AG04450 (cell line): Measurements from ENCODE around the gene ANKRD18B. TPM values are rescaled to one million over a fixed set of nuclear protein-coding genes. Genes with fewer than 3 reads are reported as not detected.
"Not testable (repeated sequence)": the region's sequence is repeated elsewhere in the genome, so short reads cannot be mapped to it uniquely, and the experiment has no call there.

ENCODE experiments used
- CTCF ChIA-PET: fragments of 300-600, 350-600 bp; formaldehyde crosslinking; extraction: SDS; loops from one replicate; lab custom pipeline; 2022; ENCODE audit warnings: antibody characterized with exemption, inconsistent platforms; lab: Charles Lee
- POLR2A ChIA-PET: fragments of 350-600 bp; formaldehyde crosslinking; extraction: SDS; loops from one replicate; lab custom pipeline; 2021; ENCODE audit warnings: antibody characterized with exemption, inconsistent platforms; lab: Yijun Ruan, JAX
- DNase-seq: peaks from one replicate; pipeline ENCODE4 v3.0.0-alpha.2; 2011; ENCODE audit warnings: low read depth, low spot score
- H3K27ac ChIP-seq: one replicate; pipeline ENCODE4 v1.5.1; 2012; ENCODE audit warnings: low read depth, low read length, control low read depth
- H3K27me3 ChIP-seq: one replicate; pipeline ENCODE4 v1.6.0; 2012; ENCODE audit warnings: low read length; ENCODE audit not compliant: control insufficient read depth, insufficient read depth
- H3K4me3 ChIP-seq: 2 replicates; pipeline ENCODE4 v1.5.1; 2011; ENCODE audit warnings: mild to moderate bottlenecking, low read depth, low read length, control low read depth
- H3K9me3 ChIP-seq: 2 replicates; pipeline ENCODE4 v1.5.1; 2012; ENCODE audit warnings: low read length; ENCODE audit not compliant: control insufficient read depth, insufficient read depth
- CTCF ChIP-seq: IDR thresholded peaks from 2 replicates; pipeline ENCODE4 v1.5.1; 2011; ENCODE audit warnings: low read depth, low read length, control low read depth, inconsistent platforms
- polyA minus RNA-seq: library from RNA; depleted of rRNA, polyadenylated mRNA; stranded (reverse); fragments of >200 nt; gene quantifications from 2 replicates; pipeline ENCODE4 v1.2.3, GENCODE V29; 2011; rRNA and poly(A)+ RNA removed
- polyA plus RNA-seq: library from polyadenylated mRNA; depleted of rRNA; stranded (reverse); fragments of >200 nt; gene quantifications from 2 replicates; pipeline ENCODE4 v1.2.3, GENCODE V29; 2011; rRNA removed

Gene ANKRD18B
- polyA plus RNA-seq: 5.9 and 8.6 TPM in 2 replicates
- polyA minus RNA-seq: 5.5 and 6.1 TPM in 2 replicates

DNA sequence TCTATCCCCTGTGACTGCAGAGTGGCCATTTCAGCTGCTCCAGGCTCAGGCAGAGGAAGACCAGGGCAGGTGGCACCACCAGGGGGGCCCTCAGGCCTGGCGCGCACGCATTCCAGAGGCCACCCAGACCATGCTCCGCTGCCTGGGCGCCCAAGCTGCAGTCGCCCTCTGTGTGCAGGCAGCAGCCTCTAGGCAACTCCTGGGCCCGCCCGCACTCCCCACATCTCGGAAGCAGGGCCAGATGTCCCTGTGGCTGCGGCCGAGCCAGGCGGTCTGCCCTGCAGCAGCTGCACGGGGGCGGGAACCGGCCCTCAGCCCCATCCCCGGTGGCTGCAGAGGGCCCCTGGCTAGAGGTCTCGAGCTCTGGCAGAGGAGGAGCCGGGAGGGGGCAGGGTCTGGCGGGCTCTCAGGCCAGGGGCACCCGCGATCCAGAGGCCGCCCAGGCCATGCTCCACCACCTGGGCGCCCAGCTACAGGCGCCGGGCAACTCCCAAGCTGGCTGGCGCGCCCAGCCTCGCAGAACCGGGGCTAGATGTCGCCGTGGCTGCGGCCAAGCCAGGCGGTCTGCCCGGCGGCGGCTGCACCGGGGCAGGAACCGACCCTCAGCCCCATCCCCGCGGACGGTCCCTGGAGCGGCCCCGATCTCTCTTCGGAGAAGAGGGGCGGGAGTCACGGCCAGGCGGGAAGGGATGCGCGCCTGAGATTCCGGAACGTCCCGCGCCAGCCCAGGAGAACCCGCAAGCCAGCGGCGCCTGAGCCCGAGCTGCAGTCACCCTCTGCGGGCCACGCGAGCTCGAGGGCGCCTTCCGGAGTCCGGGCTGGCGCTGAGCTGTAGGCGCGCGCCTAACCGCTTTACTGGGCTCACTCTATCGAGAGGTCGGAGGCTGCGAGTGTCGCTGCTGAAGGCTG lies at the start of gene ANKRD18B:
Gene ANKRD18B, plus strand, starts transcription at position 855 of the 909 bp plus-strand sequence. CDS start 239 bp downstream, outside the sequence.
- peak; percentile 41 for TF ChIP-seq CTCF
- H3K27ac ChIP-seq, H3K9me3 ChIP-seq, H3K27me3 ChIP-seq, DNase-seq: not testable (repeated sequence)
- CTCF ChIA-PET: interaction anchor here (0.6 to 1.2 kb wide), 4 partner anchors 96 to 201 kb away, joined by 3 to 6 read pairs (median 5); no protein-coding TSS in a partner anchor
- POLR2A ChIA-PET: interaction anchor here (0.6 to 2.0 kb wide), 4 partner anchors 17 to 50 kb away, joined by 3 to 9 read pairs (median 4); partner anchors contain the start of gene NOL6
- peak within 1 kb of the TSS; percentile 79 for H3K4me3 ChIP-seq

GRCh38 chr9:33475357-33475756 lies 48.7 kb upstream of the ANKRD18B start:
- H3K4me3 ChIP-seq: no peak overlapping the region
- ChIA-PET CTCF (interaction anchor here (0.6 to 1.2 kb wide), 3 partner anchors 9 to 28 kb away, joined by 3 to 4 read pairs (median 3); no protein-coding TSS in a partner anchor), POLR2A (interaction anchor here (0.7 kb wide), 1 partner anchor 10 kb away, joined by 3 read pairs; no protein-coding TSS in a partner anchor)
- no peaks in the 10 kb centered on the region for H3K27me3 ChIP-seq
- DNase-seq: no peak
- no peak overlapping the region for H3K27ac ChIP-seq
- no peaks in the 10 kb centered on the region for H3K9me3 ChIP-seq
- no peak for TF ChIP-seq CTCF

GRCh38 chr9:33476503-33476902 lies 47.5 kb upstream of the ANKRD18B start:
- H3K27ac ChIP-seq: no peak overlapping the region
- CTCF ChIA-PET: no interaction called here
- no peak for TF ChIP-seq CTCF
- no peak overlapping the region for H3K4me3 ChIP-seq
- H3K27me3 ChIP-seq: no peaks in the 10 kb centered on the region
- POLR2A ChIA-PET: no interaction called here
- H3K9me3 ChIP-seq: no peaks in the 10 kb centered on the region
- no peak for DNase-seq

DNA sequence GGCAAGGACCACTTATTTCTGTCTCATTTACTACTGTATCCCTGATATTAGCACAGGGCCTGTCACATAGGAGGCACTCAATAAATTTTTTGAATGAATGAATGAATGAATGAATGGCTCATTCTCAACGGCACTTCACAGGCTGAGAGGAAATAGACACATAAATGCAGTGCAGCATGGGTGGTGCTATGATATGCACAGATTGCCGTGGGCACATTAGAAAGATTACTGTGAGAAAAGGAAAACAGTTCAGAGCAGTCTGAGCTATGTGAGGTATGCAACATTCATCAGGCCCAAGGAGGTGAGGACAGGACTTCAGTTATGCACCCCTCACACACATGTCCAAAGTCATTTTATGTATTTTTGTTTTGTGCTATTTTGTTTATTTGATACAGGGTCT lies 43.9 kb upstream of the ANKRD18B start:
- no peaks in the 10 kb centered on the region for H3K27me3 ChIP-seq
- CTCF ChIA-PET: interaction anchor here (0.8 to 1.6 kb wide), 2 partner anchors 13 to 29 kb away, joined by 3 to 7 read pairs; no protein-coding TSS in a partner anchor
- TF ChIP-seq CTCF: no peak
- no peak overlapping the region for H3K4me3 ChIP-seq
- POLR2A ChIA-PET: no interaction called here
- no peaks in the 10 kb centered on the region for H3K9me3 ChIP-seq
- no peak overlapping the region for H3K27ac ChIP-seq
- DNase-seq: no peak

GRCh38 chr9:33480976-33481375 lies 43.1 kb upstream of the ANKRD18B start:
- ChIA-PET POLR2A (no interaction called here), CTCF (no interaction called here)
- Histone ChIP-seq H3K27me3 (no peaks in the 10 kb centered on the region), H3K27ac (no peak overlapping the region), H3K9me3 (no peaks in the 10 kb centered on the region), H3K4me3 (no peak overlapping the region)
- DNase-seq: no peak
- no peak for TF ChIP-seq CTCF

GRCh38 chr9:33485312-33485711 lies 38.7 kb upstream of the ANKRD18B start:
- H3K27me3 ChIP-seq, H3K4me3 ChIP-seq, H3K9me3 ChIP-seq, POLR2A ChIA-PET, H3K27ac ChIP-seq, DNase-seq, CTCF ChIA-PET: not testable (repeated sequence)
